ENCODE measurements around the gene PRKACA.

GRCh38 chr19:14073925-14074838, 43.4 kb downstream of the PRKACA start:
- TF ChIP-seq POLR2A (IDR thresholded peaks at IDR 0.05; ENCODE audit: low read depth, low read length) (no peak), MAX (IDR thresholded peaks at IDR 0.05; ENCODE audit: insufficient read depth, insufficient read length) (no peak), CTCF (IDR thresholded peaks at IDR 0.05; ENCODE audit: extremely low read depth in 1 of 2, insufficient read depth in 1 of 2, low read depth in 1 of 2, low read length in 2 of 2) (no peak), EZH2 (IDR thresholded peaks at IDR 0.05; ENCODE audit: borderline replicate concordance, low read depth, low read length, severe bottlenecking) (no peak), POLR2AphosphoS5 (IDR thresholded peaks at IDR 0.05; ENCODE audit: insufficient read depth, low read depth, low read length) (no peak), MYC (IDR thresholded peaks at IDR 0.05; ENCODE audit: low read depth, low read length) (no peak), FOS (IDR thresholded peaks at IDR 0.05; ENCODE audit: borderline replicate concordance, insufficient read depth, low read length) (no peak), GATA2 (IDR thresholded peaks at IDR 0.05; ENCODE audit: insufficient read depth, insufficient read length, low read depth, low read length) (no peak)

Data from endothelial cell of umbilical vein (primary cell).